Measurements from ENCODE around the gene RAPGEF2. TPM values are rescaled to one million over a fixed set of nuclear protein-coding genes. Genes with fewer than 3 reads are reported as not detected.
"Not testable (repeated sequence)": the region's sequence is repeated elsewhere in the genome, so short reads cannot be mapped to it uniquely, and the experiment has no call there.

The RAPGEF2 gene
- total and polyA plus RNA-seq, 2 donors (not counting 3 experiments of a cell fraction or from before 2014, with no cell fraction given), result 28.7 to 55.2 TPM

DNA sequence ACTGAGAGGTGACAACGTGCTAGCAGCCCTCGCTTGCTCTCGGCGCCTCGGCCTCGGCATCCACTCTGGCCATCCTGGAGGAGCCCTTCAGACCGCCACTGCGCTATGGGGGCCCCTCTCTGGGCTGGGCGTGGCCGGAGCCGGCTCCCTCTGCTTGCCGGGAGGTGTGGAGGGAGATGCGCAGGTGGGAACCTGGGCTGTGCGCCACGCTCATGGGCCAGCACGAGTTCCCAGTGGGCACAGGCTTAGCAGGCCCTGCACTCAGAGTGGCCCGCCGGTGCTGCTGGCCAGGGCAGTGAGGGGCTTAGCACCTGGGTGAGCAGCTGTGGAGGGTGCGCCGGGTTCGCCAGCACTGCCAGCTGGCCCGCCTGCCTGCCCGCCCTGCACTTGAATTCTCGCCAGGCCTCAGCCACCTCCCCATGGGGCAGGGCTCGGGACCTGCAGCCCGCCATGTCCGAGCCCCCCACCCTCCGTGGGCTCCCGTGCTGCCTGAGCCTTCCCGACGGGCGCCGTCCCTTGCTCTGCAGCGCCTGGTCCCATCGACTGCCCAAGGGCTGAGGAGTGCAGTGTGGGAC, 148.0 kb downstream of the RAPGEF2 start:
- Histone ChIP-seq H3K36me3 (ENCODE audit: control insufficient read depth in 2 of 2, extremely low read depth in 1 of 2, insufficient read depth in 2 of 2, low read length in 2 of 2) (no peaks in the 10 kb centered on the region), H4K20me1 (replicated peaks; ENCODE audit: control insufficient read depth, extremely low read depth, insufficient read depth, low read length) (no peaks in the 10 kb centered on the region), H3K9me1 (replicated peaks; ENCODE audit: control insufficient read depth, extremely low read depth, insufficient read depth, low read length) (no peaks in the 10 kb centered on the region), H2AFZ (ENCODE audit: low read depth, low read length) (no peak overlapping the region), H3K9ac (replicated peaks; ENCODE audit: extremely low read depth, insufficient read depth, low read length) (no peak overlapping the region), H3K27me3 (ENCODE audit: control insufficient read depth in 2 of 2, insufficient read depth in 2 of 2, low read length in 2 of 2) (no peaks in the 10 kb centered on the region), H3K4me3 (replicated peaks in 1 of 3; ENCODE audit: insufficient read depth in 1 of 3, low read depth in 1 of 3, low read length in 3 of 3) (no peak overlapping the region), H3K79me2 (ENCODE audit: control insufficient read depth, insufficient read depth, low read length) (no peaks in the 10 kb centered on the region), H3K9me3 (replicated peaks; ENCODE audit: control insufficient read depth, insufficient read depth, low read length) (no peaks in the 10 kb centered on the region), H3K4me2 (ENCODE audit: insufficient read depth, low read length) (no peak overlapping the region), H3K27ac (ENCODE audit: insufficient read depth, low read depth, low read length) (no peak overlapping the region), H3K4me1 (ENCODE audit: control insufficient read depth, extremely low read depth, insufficient read depth, low read length) (peaks cover 9% of the 10 kb centered on the region)
- no peak for TF ChIP-seq POLR2AphosphoS5 (IDR thresholded peaks at IDR 0.05; ENCODE audit: insufficient read depth, low read depth, low read length)
- TF ChIP-seq, protein P1, sequence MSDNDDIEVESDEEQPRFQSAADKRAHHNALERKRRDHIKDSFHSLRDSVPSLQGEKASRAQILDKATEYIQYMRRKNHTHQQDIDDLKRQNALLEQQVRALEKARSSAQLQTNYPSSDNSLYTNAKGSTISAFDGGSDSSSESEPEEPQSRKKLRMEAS (IDR thresholded peaks at IDR 0.05; ENCODE audit: insufficient read depth, insufficient read length), result no peak
- TF ChIP-seq JUN (IDR thresholded peaks at IDR 0.05; ENCODE audit: borderline replicate concordance, insufficient read depth, insufficient read length, low read depth), result no peak
- TF ChIP-seq MYC (IDR thresholded peaks at IDR 0.05; ENCODE audit: low read depth, low read length), result no peak
- TF ChIP-seq POLR2A (IDR thresholded peaks at IDR 0.05; ENCODE audit: low read depth, low read length), result no peak
- no peak for TF ChIP-seq EZH2 (IDR thresholded peaks at IDR 0.05; ENCODE audit: borderline replicate concordance, low read depth, low read length, severe bottlenecking)
- no peak for TF ChIP-seq FOS (IDR thresholded peaks at IDR 0.05; ENCODE audit: borderline replicate concordance, insufficient read depth, low read length)
- no peak for TF ChIP-seq CTCF (IDR thresholded peaks at IDR 0.05; ENCODE audit: extremely low read depth in 1 of 2, insufficient read depth in 1 of 2, low read depth in 1 of 2, low read length in 2 of 2)
- TF ChIP-seq GATA2 (IDR thresholded peaks at IDR 0.05; ENCODE audit: insufficient read depth, insufficient read length, low read depth, low read length), result no peak
- FAIRE-seq, result no peak
- no TSS peak for BruUV-seq (replicated peaks)
- ChIA-PET POLR2A (no interaction called here), CTCF (no interaction called here)
- dilution Hi-C loops (cut with MboI; ENCODE audit: extremely low pct_ligation_motif_present, low sequenced_read_pairs), result no loop called here
- intact Hi-C loops (cut with micrococcal nuclease), result no loop called here
- DNase-seq (ENCODE audit: low read depth, low spot score), result no peak

DNA sequence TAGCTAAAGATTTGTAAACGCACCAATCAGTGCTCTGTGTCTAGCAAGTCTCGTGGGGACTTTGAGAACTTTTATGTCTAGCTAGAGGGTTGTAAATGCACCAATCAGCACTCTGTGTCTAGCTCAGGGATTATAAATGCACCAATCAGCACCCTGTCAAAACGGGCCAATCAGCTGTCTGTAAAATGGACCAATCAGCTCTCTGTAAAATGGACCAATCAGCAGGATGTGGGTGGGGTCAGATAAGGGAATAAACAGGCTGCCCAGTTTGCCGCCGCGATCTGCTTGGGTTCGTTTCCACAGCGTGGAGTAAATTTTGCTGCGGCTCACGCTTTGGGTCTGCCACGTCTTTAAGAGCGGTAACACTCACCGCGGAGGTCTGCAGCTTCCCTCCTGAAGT, 148.7 kb downstream of the RAPGEF2 start:
- H3K79me2 ChIP-seq (ENCODE audit: control insufficient read depth, insufficient read depth, low read length); POLR2A ChIA-PET; H4K20me1 ChIP-seq (replicated peaks; ENCODE audit: control insufficient read depth, extremely low read depth, insufficient read depth, low read length); H3K9me3 ChIP-seq (replicated peaks; ENCODE audit: control insufficient read depth, insufficient read depth, low read length); DNase-seq (ENCODE audit: low read depth, low spot score); H3K36me3 ChIP-seq (ENCODE audit: control insufficient read depth in 2 of 2, extremely low read depth in 1 of 2, insufficient read depth in 2 of 2, low read length in 2 of 2); intact Hi-C loops (cut with micrococcal nuclease); H3K9ac ChIP-seq (replicated peaks; ENCODE audit: extremely low read depth, insufficient read depth, low read length); FAIRE-seq; H3K27me3 ChIP-seq (ENCODE audit: control insufficient read depth in 2 of 2, insufficient read depth in 2 of 2, low read length in 2 of 2); H3K27ac ChIP-seq (ENCODE audit: insufficient read depth, low read depth, low read length); H3K4me3 ChIP-seq (replicated peaks in 1 of 3; ENCODE audit: insufficient read depth in 1 of 3, low read depth in 1 of 3, low read length in 3 of 3); dilution Hi-C loops (cut with MboI; ENCODE audit: extremely low pct_ligation_motif_present, low sequenced_read_pairs); BruUV-seq (replicated peaks); H3K4me1 ChIP-seq (ENCODE audit: control insufficient read depth, extremely low read depth, insufficient read depth, low read length); H3K4me2 ChIP-seq (ENCODE audit: insufficient read depth, low read length); H3K9me1 ChIP-seq (replicated peaks; ENCODE audit: control insufficient read depth, extremely low read depth, insufficient read depth, low read length); CTCF ChIA-PET; H2AFZ ChIP-seq (ENCODE audit: low read depth, low read length): not testable (repeated sequence)
